AG04449 (cell line): ENCODE data around the gene REEP2.

Experiments
- CTCF ChIA-PET: fragments of 350-600 bp; formaldehyde crosslinking; extraction: SDS; loops from one replicate; lab custom pipeline; 2021; ENCODE audit warnings: antibody characterized with exemption; lab: Yijun Ruan, JAX
- POLR2A ChIA-PET: fragments of 400-600, 350-600 bp; formaldehyde crosslinking; extraction: SDS; loops from one replicate; lab custom pipeline; 2020; ENCODE audit warnings: antibody characterized with exemption, inconsistent platforms; lab: Yijun Ruan, JAX
- DNase-seq: peaks from one replicate; pipeline ENCODE4 v3.0.0-alpha.2; 2010; ENCODE audit warnings: low read depth, low spot score
- H3K4me3 ChIP-seq: 2 replicates; pipeline ENCODE4 v1.5.1; 2011; ENCODE audit warnings: low read depth, mild to moderate bottlenecking, control low read depth, low read length
- CTCF ChIP-seq: IDR thresholded peaks from one replicate; pipeline ENCODE4 v1.5.1; 2011; ENCODE audit warnings: mild to moderate bottlenecking, moderate library complexity, low read length, control low read depth, inconsistent platforms; ENCODE audit not compliant: insufficient read depth; ENCODE audit errors: missing control alignments

Gene REEP2

GRCh38 chr5:138452720-138453119, 13.9 kb downstream of the REEP2 start:
- no peak overlapping the region for H3K4me3 ChIP-seq
- no peak for DNase-seq
- CTCF ChIA-PET: interaction anchor here (1.0 to 19.1 kb wide), 5 partner anchors 9 to 96 kb away, joined by 4 to 407 read pairs (median 86); partner anchors contain the start of genes EGR1 and REEP2
- no peak for TF ChIP-seq CTCF
- POLR2A ChIA-PET: no interaction called here

GRCh38 chr5:138453590-138453989, 14.7 kb downstream of the REEP2 start:
- no peak for DNase-seq
- H3K4me3 ChIP-seq: no peak overlapping the region
- ChIA-PET POLR2A (no interaction called here), CTCF (interaction anchor here (1.0 to 19.1 kb wide), 5 partner anchors 8 to 95 kb away, joined by 3 to 407 read pairs (median 5); partner anchors contain the start of gene EGR1)
- TF ChIP-seq CTCF: no peak

GRCh38 chr5:138454121-138454520, 15.3 kb downstream of the REEP2 start:
- DNase-seq: no peak
- ChIA-PET POLR2A (interaction anchor here (2.0 kb wide), 1 partner anchor 11 kb away, joined by 24 read pairs; the partner anchor contains the start of gene EGR1), CTCF (interaction anchor here (1.0 to 19.1 kb wide), 4 partner anchors 8 to 93 kb away, joined by 3 to 407 read pairs (median 108); partner anchors contain the start of gene EGR1)
- no peak for TF ChIP-seq CTCF
- no peak overlapping the region for H3K4me3 ChIP-seq

GRCh38 chr5:138455232-138455930, 16.5 kb downstream of the REEP2 start:
- CTCF ChIA-PET: interaction anchor here (0.9 to 19.1 kb wide), 8 partner anchors 7 to 92 kb away, joined by 3 to 407 read pairs (median 6); partner anchors contain the start of genes EGR1 and REEP2
- no peak overlapping the region for H3K4me3 ChIP-seq
- no peak for TF ChIP-seq CTCF
- POLR2A ChIA-PET: interaction anchor here (2.0 kb wide), 1 partner anchor 10 kb away, joined by 24 read pairs; the partner anchor contains the start of gene EGR1
- no peak for DNase-seq

- no peak overlapping the region for H3K4me3 ChIP-seq
- no peak for DNase-seq
- ChIA-PET CTCF (interaction anchor here (1.0 to 19.1 kb wide), 6 partner anchors 5 to 85 kb away, joined by 3 to 407 read pairs (median 105); partner anchors contain the start of genes EGR1 and ETF1), POLR2A (interaction anchor here (1.1 kb wide), 1 partner anchor 9 kb away, joined by 3 read pairs; no protein-coding TSS in a partner anchor)
- TF ChIP-seq CTCF: no peak
These were observed 18.8 kb downstream of the REEP2 start for GRCh38 chr5:138457531-138458275.
